T-cell (primary cell): ENCODE results near the gene CCDC134. TPM values are rescaled to one million over a fixed set of nuclear protein-coding genes. Genes with fewer than 3 reads are reported as not detected.
"Not testable (repeated sequence)": the region's sequence is repeated elsewhere in the genome, so short reads cannot be mapped to it uniquely, and the experiment has no call there.

Source experiments
- ATAC-seq, 4 experiments: fragments of 200-7000 bp in 3 of 4; fragments of 150-1000 bp in 1 of 4; cut with Tn5 transposase; replicated peaks in 1 of 4; 1 replicate in 3 of 4; 2 replicates in 1 of 4; pipeline ENCODE4 v1.10.0; 2021; ENCODE audit warnings: moderate library complexity in 3 of 4, mild to moderate bottlenecking in 2 of 4, moderate number of reproducible peaks in 1 of 4
- CTCF ChIA-PET, 2 donors: fragments of 300-600 bp; sonication (Branson Sonifier 250); formaldehyde crosslinking; loops; one replicate each; lab custom pipeline; 2022; ENCODE audit warnings: antibody characterized with exemption in 2 of 2; lab: Charles Lee
- POLR2A ChIA-PET, 2 donors: fragments of 300-600 bp; sonication (Branson Sonifier 250); formaldehyde crosslinking; loops; one replicate each; lab custom pipeline; 2022; ENCODE audit warnings: antibody characterized with exemption in 2 of 2; lab: Charles Lee
- DNase-seq, 35 experiments: peaks; one replicate each; pipeline versions ENCODE4 v3.0.0 to v3.0.0-alpha.2; 2013 to 2023
- H3K27ac ChIP-seq: one replicate; pipeline ENCODE4 v1.5.1; 2013; ENCODE audit warnings: low read length
- H3K27me3 ChIP-seq, 2 experiments: replicated peaks in 1 of 2; 1 replicate in 1 of 2; 2 replicates in 1 of 2; pipeline versions ENCODE4 v1.6.1 to v1.7.0; 2013; ENCODE audit warnings: low read length in 1 of 2, mixed read lengths in 1 of 2; ENCODE audit not compliant: control insufficient read depth in 2 of 2, insufficient read depth in 2 of 2; ENCODE audit errors: extremely low read depth in 1 of 2
- H3K36me3 ChIP-seq, 2 donors: 1 replicate in 1 of 2; 2 replicates in 1 of 2; pipeline versions ENCODE4 v1.6.1 to v1.7.0; 2013; ENCODE audit warnings: low read length in 1 of 2; ENCODE audit not compliant: control insufficient read depth in 2 of 2, insufficient read depth in 1 of 2; ENCODE audit errors: extremely low read depth in 1 of 2
- H3K4me1 ChIP-seq, 2 experiments: 1 replicate in 1 of 2; 2 replicates in 1 of 2; pipeline versions ENCODE4 v1.6.1 to v1.7.0; 2013; ENCODE audit warnings: low read length in 2 of 2, mixed read lengths in 1 of 2; ENCODE audit not compliant: insufficient read depth in 2 of 2, control insufficient read depth in 1 of 2; ENCODE audit errors: extremely low read depth in 1 of 2
- H3K4me3 ChIP-seq, 2 donors: 1 replicate in 1 of 2; 2 replicates in 1 of 2; pipeline versions ENCODE4 v1.5.1 to v1.7.0; 2013; ENCODE audit warnings: mild to moderate bottlenecking in 2 of 2, low read length in 1 of 2, moderate library complexity in 1 of 2; ENCODE audit not compliant: control insufficient read depth in 1 of 2; ENCODE audit errors: extremely low read depth in 1 of 2
- H3K9me3 ChIP-seq: 2 replicates; pipeline ENCODE4 v1.7.0; 2013
- H3K27ac Mint-ChIP-seq, 2 donors: one replicate each; pipeline ENCODE4 v1.8.0; 2020 to 2021; ENCODE audit warnings: mild to moderate bottlenecking in 2 of 2, mixed read lengths in 2 of 2
- H3K27me3 Mint-ChIP-seq, 2 donors: one replicate each; pipeline ENCODE4 v1.8.0; 2021 to 2022; ENCODE audit warnings: mixed read lengths in 2 of 2
- H3K36me3 Mint-ChIP-seq: one replicate; pipeline ENCODE4 v1.8.0; 2021; ENCODE audit warnings: mixed read lengths
- H3K4me1 Mint-ChIP-seq, 3 donors: one replicate each; pipeline ENCODE4 v1.8.0; 2020 to 2022; ENCODE audit warnings: mixed read lengths in 3 of 3, mild to moderate bottlenecking in 1 of 3
- H3K4me3 Mint-ChIP-seq, 3 donors: one replicate each; pipeline ENCODE4 v1.8.0; 2020 to 2022; ENCODE audit warnings: mild to moderate bottlenecking in 3 of 3, mixed read lengths in 3 of 3, moderate library complexity in 3 of 3
- H3K9me3 Mint-ChIP-seq, 3 donors: one replicate each; pipeline ENCODE4 v1.8.0; 2020 to 2022; ENCODE audit warnings: mixed read lengths in 3 of 3
- WGBS: methylation state at CpG from one replicate; pipeline ENCODE4 v1.1.5; 2013; ENCODE audit warnings: missing lambda C conversion rate; ENCODE audit not compliant: insufficient coverage; 5-methylcytosine and 5-hydroxymethylcytosine counted together
- total RNA-seq, 35 experiments: library from RNA in 6 of 35; stranded (reverse) in 6 of 35; fragments of 120-200 nt in 1 of 35; gene quantifications; one replicate each; pipeline versions ENCODE4 v1.2.1 to v1.2.4 and lab custom pipeline; 2013 to 2026

CCDC134 gene
- total RNA-seq, 5 donors from 2014 or later (not counting 1 experiment from before 2014, with no cell fraction given): 14.4 to 21.7 (median 16.7) TPM

- Histone ChIP-seq H3K27me3 (no peaks in the 10 kb centered on the region), H3K4me1 (peaks cover 2 to 12% of the 10 kb centered on the region in 2 experiments), H3K36me3 (peaks cover under 1 to 5% of the 10 kb centered on the region in 2 donors), H3K4me3 (peak overlapping the region; percentile 94 to 99), H3K27ac (peak overlapping the region; percentile 100), H3K9me3 (no peaks in the 10 kb centered on the region)
- CTCF ChIA-PET: interaction anchor here (0.6 to 1.8 kb wide), 9 partner anchors 23 to 115 kb away, joined by 3 to 8 read pairs (median 4); partner anchors contain the start of gene CENPM (in 1 of the 2)
- peaks cover 14% of the 10 kb centered on the region for H3K36me3 Mint-ChIP-seq
- WGBS: 11% methylated on average over 13 of the region's 17 CpGs
- H3K27me3 Mint-ChIP-seq: no peaks in the 10 kb centered on the region
- H3K4me1 Mint-ChIP-seq: peaks cover 21 to 41% (median 37%) of the 10 kb centered on the region in 3 donors
- ATAC-seq (no peak), DNase-seq (peak in 2 of 35 experiments; percentile 3 to 22)
- peak overlapping the region; percentile 88 to 96 (median 93) for H3K4me3 Mint-ChIP-seq
- no peaks in the 10 kb centered on the region for H3K9me3 Mint-ChIP-seq
- POLR2A ChIA-PET: interaction anchor here (0.6 to 1.3 kb wide), 9 partner anchors 10 to 115 kb away, joined by 3 to 19 read pairs (median 5); partner anchors contain the start of genes CENPM (in 1 of the 2) and TNFRSF13C (in 1 of the 2)
- peak overlapping the region; percentile 99 to 100 for H3K27ac Mint-ChIP-seq
Observed at GRCh38 chr22:41831828-41832552, 31.5 kb downstream of the CCDC134 start.

DNA sequence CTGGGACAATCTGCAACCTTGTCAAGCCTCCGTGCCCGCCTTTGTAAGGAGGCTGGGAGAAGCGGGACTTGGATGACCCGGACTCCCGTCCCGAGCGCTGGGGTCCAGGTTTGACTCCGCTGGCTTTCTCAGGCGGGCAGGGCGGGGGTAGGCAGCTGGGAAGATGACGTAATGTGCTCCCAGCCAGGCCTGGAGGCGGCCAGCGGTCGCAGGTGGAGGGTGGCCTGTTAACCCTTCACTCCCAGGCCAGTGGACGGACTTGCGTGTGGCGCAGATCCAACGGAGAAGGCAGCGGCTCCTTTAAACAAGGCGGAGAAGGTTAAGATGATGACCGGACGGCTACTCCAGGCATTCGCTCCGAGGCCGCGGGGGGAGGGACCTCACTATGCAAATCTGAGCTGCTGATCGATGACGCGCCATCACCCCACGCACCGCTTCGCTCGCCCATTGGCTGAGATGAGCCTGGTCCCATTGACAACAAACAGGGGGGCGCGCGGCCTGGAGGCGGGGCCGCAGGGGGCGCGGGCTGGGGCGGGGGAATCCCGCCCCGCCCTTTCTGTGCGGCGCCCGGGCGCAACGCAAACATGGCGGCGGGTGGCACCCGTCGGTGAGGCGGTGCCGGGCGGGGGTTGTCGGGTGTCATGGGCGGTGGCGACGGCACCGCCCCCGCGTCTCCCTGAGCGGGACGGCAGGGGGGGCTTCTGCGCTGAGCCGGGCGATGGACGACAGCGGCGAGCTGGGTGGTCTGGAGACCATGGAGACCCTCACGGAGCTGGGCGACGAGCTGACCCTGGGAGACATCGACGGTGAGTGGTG is 32.3 kb downstream of the CCDC134 start, which contains the start of gene SREBF2:
Gene SREBF2, plus strand, starts transcription at position 553 of the 816 bp plus-strand sequence. Its CDS starts 166 bp downstream, at position 719.
- peak within 1 kb of the TSS; percentile 94 to 99 for H3K4me3 ChIP-seq
- peaks cover 2 to 12% of the 10 kb centered on the region in 2 experiments for H3K4me1 ChIP-seq
- no peaks in the 10 kb centered on the region for H3K27me3 Mint-ChIP-seq
- peak within 1 kb of the TSS; percentile 100 for H3K27ac ChIP-seq
- H3K27me3 ChIP-seq: no peaks in the 10 kb centered on the region
- H3K9me3 Mint-ChIP-seq: no peaks in the 10 kb centered on the region
- H3K36me3 Mint-ChIP-seq: peaks cover 14% of the 10 kb centered on the region
- peaks cover 21 to 41% (median 37%) of the 10 kb centered on the region in 3 donors for H3K4me1 Mint-ChIP-seq
- no peaks in the 10 kb centered on the region for H3K9me3 ChIP-seq
- peak within 1 kb of the TSS; percentile 99 to 100 for H3K27ac Mint-ChIP-seq
- H3K36me3 ChIP-seq: peaks cover 2 to 5% of the 10 kb centered on the region in 2 donors
- ChIA-PET CTCF (interaction anchor here in 1 of 2 donors (0.6 to 1.8 kb wide), 12 partner anchors 10 to 114 kb away, joined by 3 to 8 read pairs (median 4); partner anchors contain the start of genes CCDC134 and CENPM), POLR2A (interaction anchor here (0.5 to 1.3 kb wide), 14 partner anchors 9 to 384 kb away, joined by 3 to 19 read pairs (median 5); partner anchors contain the start of genes CENPM (in 1 of the 2) and TNFRSF13C (in 1 of the 2))
- ATAC-seq (peak; percentile 93 to 94 (median 94)), DNase-seq (peak; percentile 94 to 100 (median 99))
- under 1% methylated on average over 73 of the region's 75 CpGs for WGBS
- H3K4me3 Mint-ChIP-seq: peak within 1 kb of the TSS; percentile 88 to 96 (median 93)

DNA sequence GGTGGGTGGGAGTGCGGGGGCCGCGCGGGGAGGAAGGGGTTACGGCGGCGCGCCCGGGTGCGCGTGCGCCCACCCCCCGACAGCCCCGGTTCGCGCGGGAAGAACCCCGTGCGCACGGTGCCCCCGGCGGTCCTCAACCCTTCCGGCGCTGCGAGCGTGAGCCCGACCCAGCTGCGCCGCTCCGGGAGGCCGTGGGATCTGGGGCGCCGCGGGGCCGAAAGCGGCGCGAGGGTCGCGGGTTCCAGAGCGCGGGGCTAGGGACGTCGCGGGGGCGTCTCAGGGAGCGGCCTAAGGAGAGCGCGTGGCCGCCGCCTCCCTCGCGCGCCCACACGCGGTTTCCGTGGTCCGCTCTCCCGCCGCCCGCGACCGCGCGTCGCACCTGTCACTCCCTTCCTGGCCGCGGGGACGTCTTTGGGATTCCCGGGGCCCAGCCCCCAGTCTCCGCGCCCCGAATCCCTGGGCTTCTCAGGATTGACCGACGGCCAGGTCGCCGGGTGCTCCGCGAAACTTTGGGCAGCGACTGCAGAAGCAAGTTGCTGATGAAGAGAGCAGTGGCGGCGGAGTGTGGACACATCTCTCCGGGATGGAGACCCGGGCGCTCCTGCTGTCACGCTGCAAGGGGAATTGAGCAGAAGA is 33.0 kb downstream of the CCDC134 start:
- under 1% methylated on average over 86 of the region's 86 CpGs for WGBS
- DNase-seq (peak in 31 of 35 experiments; percentile 2 to 70 (median 19)), ATAC-seq (peak; percentile 15 to 42 (median 36))
- Histone ChIP-seq H3K4me3 (peak overlapping the region; percentile 66 to 99), H3K36me3 (peaks cover 2 to 6% of the 10 kb centered on the region in 2 donors), H3K27me3 (no peaks in the 10 kb centered on the region), H3K9me3 (no peaks in the 10 kb centered on the region), H3K27ac (peak overlapping the region; percentile 80), H3K4me1 (peaks cover 2 to 12% of the 10 kb centered on the region in 2 experiments)
- H3K4me1 Mint-ChIP-seq: peaks cover 28 to 48% (median 44%) of the 10 kb centered on the region in 3 donors
- no peaks in the 10 kb centered on the region for H3K27me3 Mint-ChIP-seq
- no peaks in the 10 kb centered on the region for H3K9me3 Mint-ChIP-seq
- H3K36me3 Mint-ChIP-seq: peaks cover 14% of the 10 kb centered on the region
- peak overlapping the region; percentile 93 for H3K27ac Mint-ChIP-seq
- ChIA-PET CTCF (interaction anchor here in 1 of 2 donors (0.6 to 1.8 kb wide), 12 partner anchors 10 to 113 kb away, joined by 3 to 8 read pairs (median 4); partner anchors contain the start of genes CCDC134 and CENPM), POLR2A (interaction anchor here (0.5 to 1.3 kb wide), 12 partner anchors 9 to 385 kb away, joined by 3 to 19 read pairs (median 5); partner anchors contain the start of gene CENPM (in 1 of the 2))
- H3K4me3 Mint-ChIP-seq: peak overlapping the region; percentile 88 to 96 (median 93)

- ATAC-seq: no peak
- peak overlapping the region; percentile 80 for H3K27ac ChIP-seq
- DNase-seq: peak in 1 of 35 experiments; percentile 31
- 19% methylated on average over 7 of the region's 14 CpGs for WGBS
- H3K27me3 ChIP-seq: no peaks in the 10 kb centered on the region
- peak overlapping the region; percentile 66 to 99 for H3K4me3 ChIP-seq
- H3K27me3 Mint-ChIP-seq: no peaks in the 10 kb centered on the region
- peaks cover 2 to 10% of the 10 kb centered on the region in 2 donors for H3K36me3 ChIP-seq
- H3K36me3 Mint-ChIP-seq: peaks cover 19% of the 10 kb centered on the region
- CTCF ChIA-PET: interaction anchor here (0.5 to 0.8 kb wide), 2 partner anchors 23 to 704 kb away, joined by 3 to 5 read pairs; no protein-coding TSS in a partner anchor
- POLR2A ChIA-PET: interaction anchor here in 1 of 2 donors (0.9 to 1.2 kb wide), 2 partner anchors 10 to 11 kb away, joined by 3 to 10 read pairs; no protein-coding TSS in a partner anchor
- H3K9me3 Mint-ChIP-seq: no peaks in the 10 kb centered on the region
- H3K4me1 ChIP-seq: peaks cover 2 to 12% of the 10 kb centered on the region in 2 experiments
- H3K9me3 ChIP-seq: no peaks in the 10 kb centered on the region
- H3K4me3 Mint-ChIP-seq: peak overlapping the region; percentile 88 to 93 (median 91)
- peaks cover 35 to 56% (median 52%) of the 10 kb centered on the region in 3 donors for H3K4me1 Mint-ChIP-seq
- peak overlapping the region; percentile 93 for H3K27ac Mint-ChIP-seq
Observed at GRCh38 chr22:41834005-41834944, 33.8 kb downstream of the CCDC134 start.

GRCh38 chr22:41835462-41835861 is 35.0 kb downstream of the CCDC134 start:
- Histone ChIP-seq H3K36me3 (peaks cover 2 to 10% of the 10 kb centered on the region in 2 donors), H3K4me1 (peaks cover 2 to 12% of the 10 kb centered on the region in 2 experiments)
- peaks cover 42 to 65% (median 61%) of the 10 kb centered on the region in 3 donors for H3K4me1 Mint-ChIP-seq
- H3K4me3 ChIP-seq, ATAC-seq, H3K9me3 Mint-ChIP-seq, H3K27me3 ChIP-seq, H3K9me3 ChIP-seq, H3K27ac ChIP-seq, DNase-seq, H3K27me3 Mint-ChIP-seq, H3K4me3 Mint-ChIP-seq: not testable (repeated sequence)
- H3K36me3 Mint-ChIP-seq: peaks cover 26% of the 10 kb centered on the region
- peak overlapping the region in 1 of 2 donors; percentile 76 for H3K27ac Mint-ChIP-seq
- WGBS: 91% methylated on average over 5 of the region's 8 CpGs
- CTCF ChIA-PET: interaction anchor here (0.6 to 0.8 kb wide), 3 partner anchors 12 to 74 kb away, joined by 3 to 8 read pairs (median 3); no protein-coding TSS in a partner anchor
- POLR2A ChIA-PET: interaction anchor here in 1 of 2 donors (0.6 kb wide), 1 partner anchor 281 kb away, joined by 3 read pairs; no protein-coding TSS in a partner anchor
